CD4-positive, alpha-beta T cell treated with Interleukin-15 for 4 hours (primary cell): ENCODE data around the gene SPRR5.

Experiments used
- DNase-seq: peaks from one replicate; pipeline ENCODE4 v3.0.0-alpha.2; 2020; ENCODE audit warnings: low spot score

SPRR5 gene

DNA sequence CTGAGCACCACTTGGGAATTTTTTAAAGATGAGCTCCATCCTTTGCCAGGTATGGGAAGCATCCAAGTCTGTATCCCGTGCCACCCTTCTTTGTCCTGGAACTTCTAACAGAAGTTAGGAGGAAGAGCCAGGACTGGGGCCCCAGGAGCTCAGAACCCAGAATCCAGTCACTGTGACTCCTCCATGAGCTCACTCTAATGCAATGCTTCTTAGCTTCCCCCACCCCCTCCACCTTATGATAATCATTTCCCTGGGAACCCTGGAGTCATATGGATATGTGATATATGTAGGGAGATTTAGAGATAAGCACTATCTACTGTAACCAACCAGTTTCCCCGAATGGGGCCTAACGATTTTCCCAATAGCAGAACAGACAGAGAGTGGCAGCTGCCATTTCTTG lies 758 bp upstream of the SPRR5 start:
- DNase-seq: no peak

GRCh38 chr1:152951711-152952110 lies 4.7 kb downstream of the SPRR5 start:
- no peak for DNase-seq

DNA sequence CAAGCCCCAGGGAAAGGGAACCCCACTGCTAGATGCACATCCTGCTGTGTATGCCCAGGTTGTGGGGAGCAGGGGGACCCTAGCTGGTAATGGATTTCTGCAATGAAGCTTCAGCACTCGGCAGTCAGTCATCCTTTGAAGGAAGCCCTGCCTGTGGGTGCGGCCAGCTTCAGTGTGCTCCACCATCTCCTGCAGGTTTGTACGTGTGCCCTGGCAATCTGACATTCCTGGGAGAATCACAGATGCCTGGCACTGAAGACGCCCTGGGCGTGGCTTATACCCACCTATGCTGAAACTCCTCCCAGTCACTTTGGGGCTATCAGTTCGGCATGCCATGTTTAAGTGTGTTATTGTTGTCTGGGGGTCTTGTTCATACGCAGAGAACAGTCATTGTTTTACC lies 6.8 kb downstream of the SPRR5 start:
- DNase-seq: no peak

GRCh38 chr1:152954436-152954835 lies 7.4 kb downstream of the SPRR5 start:
- DNase-seq: no peak

DNA sequence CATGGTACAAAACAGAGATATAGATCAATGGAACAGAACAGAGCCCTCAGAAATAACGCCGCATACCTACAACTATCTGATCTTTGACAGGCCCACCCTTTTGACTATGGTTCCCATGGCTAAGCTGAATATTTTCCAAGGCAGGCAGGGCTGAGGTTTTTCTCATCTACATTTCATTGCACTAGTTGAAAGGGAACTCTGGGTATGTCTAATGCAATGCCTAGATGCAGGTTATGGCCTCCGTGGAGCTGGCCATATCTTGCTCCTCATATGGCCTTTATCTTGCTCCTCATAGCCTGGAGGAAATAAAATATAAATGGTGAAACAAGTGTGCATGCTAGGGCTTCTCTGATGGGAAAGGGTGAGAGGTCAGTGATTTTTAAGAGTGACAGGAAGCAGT lies 10.6 kb downstream of the SPRR5 start:
- no peak for DNase-seq

DNA sequence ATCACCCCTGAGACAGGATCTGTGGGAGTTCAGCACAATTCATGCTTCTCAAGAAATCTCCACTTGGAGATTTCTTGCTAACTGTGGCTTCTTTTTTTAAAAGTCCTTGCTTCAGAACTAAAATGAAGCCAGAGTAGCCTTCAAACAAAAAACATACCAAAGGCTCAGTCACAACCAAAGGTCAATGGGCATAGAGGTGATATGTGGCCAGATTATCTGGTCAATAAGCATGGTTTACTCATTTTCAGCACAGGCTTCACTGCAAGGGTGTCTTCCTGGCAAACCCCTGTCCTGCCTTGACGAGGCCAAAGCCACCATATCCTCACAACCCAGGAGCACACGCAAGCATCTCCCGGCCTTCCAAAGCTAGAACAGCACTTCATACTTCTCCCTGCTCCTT lies 12.3 kb downstream of the SPRR5 start:
- DNase-seq: no peak

DNA sequence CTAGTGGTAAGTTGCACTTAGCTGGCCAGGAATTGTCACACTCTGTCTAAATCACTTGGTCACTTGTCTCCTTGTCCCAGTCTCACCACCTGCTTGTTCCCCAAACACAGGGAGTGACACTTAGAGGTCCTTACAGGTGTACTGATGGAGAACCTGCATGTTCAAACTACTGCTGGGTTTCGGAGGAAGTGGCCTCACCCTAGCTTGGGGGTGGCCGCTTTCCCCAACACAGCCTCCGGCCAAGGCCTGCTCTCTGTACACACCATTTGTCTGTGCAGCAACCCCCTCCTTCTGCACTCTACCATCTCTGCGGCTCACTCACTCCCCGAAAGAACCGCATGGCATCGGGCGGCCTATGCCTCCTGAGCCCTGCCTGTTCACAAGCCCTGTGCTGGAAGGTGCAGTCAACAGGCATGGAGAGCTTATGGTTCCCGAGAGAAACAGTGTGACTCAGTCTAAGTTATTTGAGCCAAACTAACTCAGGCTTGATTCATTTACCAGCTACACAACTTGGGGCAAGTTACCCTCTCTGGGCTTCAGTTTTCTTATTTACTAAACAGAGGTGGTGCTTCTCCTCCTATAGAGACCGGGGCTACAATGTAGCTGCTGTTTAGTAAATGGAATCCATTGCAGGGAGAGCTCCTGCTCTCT lies 12.9 kb downstream of the SPRR5 start:
- DNase-seq: no peak

- DNase-seq: no peak
Observed at GRCh38 chr1:152960452-152961044, 13.5 kb downstream of the SPRR5 start.

DNA sequence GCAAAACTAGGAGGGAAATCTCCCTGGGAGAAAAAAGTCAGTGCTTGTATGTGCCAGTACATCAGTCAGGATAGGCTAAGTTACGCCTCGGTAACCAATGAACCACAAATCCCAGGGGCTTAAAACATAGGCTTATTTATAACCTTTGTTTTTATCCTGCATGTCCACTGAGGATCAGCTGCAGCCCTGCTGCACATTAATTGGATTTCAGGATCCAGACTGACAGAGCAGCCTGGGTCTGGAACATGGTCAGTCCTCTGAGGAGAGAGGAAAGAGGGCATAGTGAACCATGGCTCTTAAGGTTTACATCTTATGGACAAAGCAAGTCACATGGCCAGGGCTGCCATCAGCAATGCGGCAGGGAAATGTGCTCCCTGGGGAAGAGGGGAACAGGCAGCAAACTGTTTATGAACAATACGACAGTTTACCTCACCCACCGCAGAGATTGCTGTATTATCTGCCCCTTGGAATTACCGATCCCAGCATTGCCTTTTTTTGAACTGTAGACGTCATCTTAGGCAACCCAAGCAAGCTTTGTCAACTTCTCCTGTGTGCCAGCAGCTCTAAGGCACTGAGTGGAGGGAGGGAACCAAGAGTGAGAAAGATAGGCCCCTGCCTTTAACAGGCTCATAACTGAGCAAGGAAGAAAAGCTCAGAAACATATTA lies 14.4 kb downstream of the SPRR5 start:
- no peak for DNase-seq

- DNase-seq: no peak
Observed at GRCh38 chr1:152962876-152963415, 15.9 kb downstream of the SPRR5 start.

DNA sequence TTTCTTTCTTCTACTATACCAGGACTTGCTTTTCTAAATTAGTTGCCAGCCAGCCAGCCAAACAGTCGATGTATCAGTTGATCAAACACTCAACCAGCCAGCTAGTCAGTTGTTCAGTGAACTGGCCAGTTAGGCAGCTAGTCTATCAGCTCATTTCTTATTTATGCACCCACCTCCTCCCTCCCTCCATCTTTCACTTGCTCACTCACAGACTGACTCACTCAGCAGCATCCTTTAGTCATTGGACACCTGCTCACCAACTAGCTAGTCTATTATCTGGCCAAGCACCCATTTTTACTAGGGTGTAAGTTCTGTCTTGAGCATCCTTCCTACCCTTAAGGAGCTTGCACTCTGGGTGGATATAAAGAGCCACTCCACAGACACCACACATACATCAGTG lies 17.5 kb downstream of the SPRR5 start:
- DNase-seq: no peak

DNA sequence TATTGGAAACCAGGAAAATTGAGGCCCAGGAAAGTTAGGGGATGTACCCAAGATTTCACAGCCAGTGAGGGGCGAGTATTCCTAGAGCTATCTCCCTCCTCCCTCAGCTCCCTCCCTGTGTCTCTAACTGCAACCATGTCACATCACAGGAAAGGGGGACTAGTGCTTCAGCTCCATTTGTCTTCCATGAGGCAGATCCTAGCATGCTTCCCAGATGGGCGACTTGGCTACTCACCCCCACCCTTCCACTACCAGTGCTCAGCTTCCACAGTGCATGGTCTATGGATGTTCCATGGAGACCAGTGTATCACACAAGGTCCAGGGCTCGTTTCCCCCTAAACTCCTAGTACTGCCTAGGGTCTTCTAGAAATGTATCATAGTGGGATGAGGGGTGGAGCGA lies 18.8 kb downstream of the SPRR5 start:
- no peak for DNase-seq

DNA sequence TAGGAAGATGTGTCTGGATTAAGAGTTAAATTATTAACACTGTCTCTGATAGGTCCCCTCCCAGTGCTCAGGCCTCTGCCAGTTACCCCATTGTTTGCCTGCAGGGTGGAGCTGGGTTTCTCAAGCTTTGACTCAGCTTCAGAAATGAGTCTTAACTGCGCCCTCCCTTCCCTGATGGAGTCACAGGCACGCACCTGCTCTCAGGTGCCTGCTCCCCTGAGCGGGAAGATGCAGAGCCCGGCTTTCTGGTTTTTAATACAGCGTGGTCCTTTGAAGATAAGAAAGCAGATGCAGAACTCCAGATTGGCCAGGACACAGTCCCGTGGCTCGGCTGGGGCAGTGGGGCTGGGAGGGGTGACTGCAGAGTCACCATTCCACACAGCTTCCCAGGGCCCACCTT lies 20.2 kb downstream of the SPRR5 start:
- DNase-seq: no peak

GRCh38 chr1:152968248-152968647 lies 21.2 kb downstream of the SPRR5 start:
- no peak for DNase-seq

DNA sequence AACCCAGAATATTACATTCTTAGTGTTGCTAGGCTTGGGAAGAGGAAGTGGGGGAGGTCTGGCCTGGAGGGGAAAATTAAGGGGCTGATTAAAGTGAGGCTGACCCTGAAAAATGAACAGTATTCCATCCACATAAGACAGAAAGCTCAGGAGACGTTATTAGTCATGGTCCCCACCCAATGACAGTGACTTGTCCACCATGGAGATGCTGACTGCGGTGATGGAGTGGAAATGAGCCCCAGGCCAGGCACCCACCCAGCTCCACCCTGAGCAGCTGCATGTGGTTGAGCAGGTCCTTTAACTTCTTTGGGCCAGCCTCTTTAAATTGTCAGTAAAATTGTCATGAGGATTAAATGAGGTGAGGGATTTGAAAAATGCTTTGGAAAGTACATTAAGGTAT lies 22.0 kb downstream of the SPRR5 start:
- DNase-seq: no peak

DNA sequence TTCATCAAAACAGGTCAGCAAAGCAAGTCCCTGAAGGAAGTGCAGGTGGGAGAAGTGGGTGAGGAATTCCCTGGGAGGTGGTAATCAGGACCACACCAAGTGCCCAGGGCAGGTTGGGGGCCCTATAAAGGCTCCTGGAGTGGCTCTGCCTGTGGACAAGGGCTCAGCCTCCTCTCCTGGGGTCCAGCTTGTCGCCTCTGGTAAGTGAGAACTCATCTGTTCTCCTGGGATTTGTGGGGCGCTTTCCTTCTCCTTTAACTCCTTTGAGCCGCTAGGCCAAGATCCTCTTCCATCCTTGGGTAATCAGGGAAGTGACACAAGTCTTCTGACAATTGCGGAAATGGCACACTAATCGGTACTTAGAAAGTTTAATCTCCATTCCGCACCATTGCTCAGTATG lies 23.5 kb downstream of the SPRR5 start, which contains the start of gene SPRR4:
Gene SPRR4 (plus strand): TSS at position 154 of the 400 bp plus-strand sequence. CDS start 1,243 bp downstream, outside the sequence.
- no peak for DNase-seq

- no peak for DNase-seq
Observed at GRCh38 chr1:152972196-152972886, 25.3 kb downstream of the SPRR5 start.

DNA sequence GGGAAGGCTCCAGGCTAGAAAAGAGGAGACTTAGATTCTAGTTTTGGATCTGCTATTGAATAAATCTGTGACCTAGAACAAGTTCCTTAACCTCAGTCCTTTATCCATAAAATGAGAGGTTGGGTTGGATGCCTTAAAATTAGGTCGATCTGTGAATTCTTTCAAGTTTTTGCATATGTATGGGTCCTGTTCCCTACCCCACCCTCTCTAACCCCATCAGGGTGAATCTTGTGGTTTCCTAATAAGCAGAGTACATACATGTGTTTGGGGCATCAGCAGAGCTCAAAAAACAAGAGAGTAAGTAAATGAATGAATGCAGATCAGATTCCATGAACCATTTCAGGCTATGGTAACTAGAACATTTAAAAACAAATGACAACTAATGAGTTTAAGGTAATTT lies 29.7 kb downstream of the SPRR5 start:
- DNase-seq: no peak

DNA sequence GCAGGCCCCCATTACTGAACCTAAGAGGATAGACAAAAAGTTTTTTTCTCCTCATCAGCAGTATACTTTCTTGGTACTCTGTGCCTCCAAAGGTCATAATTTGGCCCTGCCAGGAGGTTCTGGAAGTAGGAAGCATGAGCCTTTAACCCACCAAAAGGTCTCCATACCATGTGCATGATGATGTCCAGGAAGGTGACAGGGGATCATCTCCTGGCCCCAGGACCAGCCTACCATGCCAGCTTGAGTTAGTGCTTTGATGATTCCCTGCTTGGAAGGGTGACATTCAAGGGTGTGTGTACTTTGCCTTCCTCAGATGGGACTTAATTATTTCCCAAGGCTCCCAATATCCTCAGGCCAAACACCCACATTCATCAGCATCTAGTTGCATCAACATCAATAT lies 30.6 kb downstream of the SPRR5 start:
- no peak for DNase-seq

DNA sequence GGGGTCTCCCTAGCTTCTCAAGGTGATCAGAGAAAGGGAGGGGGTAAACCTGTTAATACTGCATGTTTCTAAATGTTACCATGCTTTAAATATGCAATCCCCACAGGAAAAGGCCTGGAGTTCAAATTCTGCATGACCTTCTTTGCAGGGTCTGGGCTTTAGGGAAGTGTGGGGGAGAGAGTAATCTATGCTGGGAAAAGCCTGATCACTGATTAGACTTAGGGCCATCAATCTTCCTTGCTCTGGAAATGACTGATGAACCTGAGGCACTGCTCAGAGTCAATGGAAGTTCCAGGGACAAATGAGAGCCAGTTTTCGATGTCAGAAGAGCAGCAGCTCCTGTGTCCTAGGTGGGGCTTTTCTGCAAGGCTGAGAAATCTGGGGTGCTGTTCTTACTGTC lies 33.7 kb downstream of the SPRR5 start:
- no peak for DNase-seq

- DNase-seq: no peak
Observed at GRCh38 chr1:152981146-152981871, 34.3 kb downstream of the SPRR5 start.

GRCh38 chr1:152982076-152982475 lies 35.1 kb downstream of the SPRR5 start:
- no peak for DNase-seq
